ENCODE measurements around the gene UBR1. TPM values are rescaled to one million over a fixed set of nuclear protein-coding genes. Genes with fewer than 3 reads are reported as not detected.

The UBR1 gene
- total and polyA plus RNA-seq, 2 experiments from 2014 or later = 16.2 to 26.0 TPM

DNA sequence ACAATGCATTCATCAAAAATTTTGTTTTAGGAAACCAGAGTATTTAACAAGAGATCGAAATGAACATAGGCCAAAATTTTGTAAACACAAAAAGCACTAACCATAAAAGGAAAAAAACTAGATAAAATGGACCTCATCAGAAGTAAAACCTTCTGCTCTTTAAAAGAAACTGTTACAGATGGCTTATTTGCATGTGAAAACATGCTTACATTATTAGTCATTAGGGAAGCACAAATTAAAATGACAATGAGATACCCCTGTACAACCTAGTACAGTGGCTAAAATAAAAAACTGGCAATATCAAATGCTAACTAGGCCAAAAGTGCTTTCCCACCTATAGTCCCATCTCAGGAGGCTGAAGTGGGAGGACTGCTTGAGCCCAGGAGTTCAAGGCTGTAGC is 19.3 kb downstream of the UBR1 start:
- Histone ChIP-seq H3K9ac (no peak overlapping the region), H3K4me2 (ENCODE audit: unreplicated experiment) (peak overlapping the region; percentile 55), H4K20me1 (ENCODE audit: insufficient read depth) (no peaks in the 10 kb centered on the region), H3K9me3 (ENCODE audit: low read depth) (no peaks in the 10 kb centered on the region), H3K36me3 (ENCODE audit: low read depth) (peaks cover 14% of the 10 kb centered on the region; the same call in 1 of the 2 replicates), H3K9me2 (ENCODE audit: insufficient read depth) (no peaks in the 10 kb centered on the region), H3K27me3 (replicated peaks; ENCODE audit: insufficient read depth) (no peaks in the 10 kb centered on the region), H3K27ac (0 out of 2 replicates have a peak overlapping the region, but pooled peaks have one; percentile 16), H3K79me2 (ENCODE audit: insufficient read depth) (peaks cover 69% of the 10 kb centered on the region), H2AFZ (no peak overlapping the region), H3F3A (ENCODE audit: insufficient read depth) (no peaks in the 10 kb centered on the region), H3K4me3 (0 out of 2 replicates have a peak overlapping the region, but pooled peaks have one; percentile 7), H3K4me1 (ENCODE audit: insufficient read depth) (peaks cover 16% of the 10 kb centered on the region)
- in situ Hi-C loops (cut with MboI) = no loop called here
- TF ChIP-seq EZH2 (IDR thresholded peaks at IDR 0.05; ENCODE audit: insufficient read depth, poor library complexity, severe bottlenecking) = no peak
- no peak for TF ChIP-seq EZH2phosphoT487 (IDR thresholded peaks at IDR 0.05; ENCODE audit: insufficient read depth, low read depth)
- DNase-seq = peak; percentile 30
- WGBS, 2 experiments (ENCODE audit: low coverage in 1 of 2, low lambda C conversion rate in 2 of 2, missing lambda C conversion rate in 2 of 2) = 18 to 24% methylated on average over 1 of the region's 1 CpG

GRCh38 chr15:43085921-43086320 is 19.9 kb downstream of the UBR1 start:
- Histone ChIP-seq H3K4me3 (no peak overlapping the region), H3K4me2 (ENCODE audit: unreplicated experiment) (peak overlapping the region; percentile 55), H3K27ac (0 out of 2 replicates have a peak overlapping the region, but pooled peaks have one; percentile 16), H4K20me1 (ENCODE audit: insufficient read depth) (no peaks in the 10 kb centered on the region), H3K79me2 (ENCODE audit: insufficient read depth) (peaks cover 65% of the 10 kb centered on the region), H3K9ac (no peak overlapping the region), H3F3A (ENCODE audit: insufficient read depth) (no peaks in the 10 kb centered on the region), H3K9me2 (ENCODE audit: insufficient read depth) (no peaks in the 10 kb centered on the region), H3K36me3 (ENCODE audit: low read depth) (peaks cover 17% of the 10 kb centered on the region; the same call in 1 of the 2 replicates), H3K9me3 (ENCODE audit: low read depth) (no peaks in the 10 kb centered on the region), H3K27me3 (replicated peaks; ENCODE audit: insufficient read depth) (no peaks in the 10 kb centered on the region), H3K4me1 (ENCODE audit: insufficient read depth) (peaks cover 16% of the 10 kb centered on the region), H2AFZ (no peak overlapping the region)
- peak; percentile 24 for DNase-seq
- no peak for TF ChIP-seq EZH2phosphoT487 (IDR thresholded peaks at IDR 0.05; ENCODE audit: insufficient read depth, low read depth)
- TF ChIP-seq EZH2 (IDR thresholded peaks at IDR 0.05; ENCODE audit: insufficient read depth, poor library complexity, severe bottlenecking) = no peak
- in situ Hi-C loops (cut with MboI) = no loop called here

GRCh38 chr15:43082509-43082908 is 23.3 kb downstream of the UBR1 start:
- Histone ChIP-seq H3K4me3 (no peak overlapping the region), H2AFZ (no peak overlapping the region), H4K20me1 (ENCODE audit: insufficient read depth) (no peaks in the 10 kb centered on the region), H3K27ac (no peak overlapping the region), H3K4me2 (ENCODE audit: unreplicated experiment) (no peak overlapping the region), H3K4me1 (ENCODE audit: insufficient read depth) (peaks cover 18% of the 10 kb centered on the region), H3K36me3 (ENCODE audit: low read depth) (peaks cover 28% of the 10 kb centered on the region), H3K27me3 (replicated peaks; ENCODE audit: insufficient read depth) (no peaks in the 10 kb centered on the region), H3K9ac (no peak overlapping the region), H3K79me2 (ENCODE audit: insufficient read depth) (peaks cover 48% of the 10 kb centered on the region), H3K9me2 (ENCODE audit: insufficient read depth) (no peaks in the 10 kb centered on the region), H3F3A (ENCODE audit: insufficient read depth) (no peaks in the 10 kb centered on the region), H3K9me3 (ENCODE audit: low read depth) (no peaks in the 10 kb centered on the region)
- no peak for TF ChIP-seq EZH2 (IDR thresholded peaks at IDR 0.05; ENCODE audit: insufficient read depth, poor library complexity, severe bottlenecking)
- TF ChIP-seq EZH2phosphoT487 (IDR thresholded peaks at IDR 0.05; ENCODE audit: insufficient read depth, low read depth) = no peak
- WGBS, 2 experiments (ENCODE audit: low coverage in 1 of 2, low lambda C conversion rate in 2 of 2, missing lambda C conversion rate in 2 of 2) = 100% methylated on average over 1 of the region's 1 CpG
- no peak for DNase-seq
- in situ Hi-C loops (cut with MboI) = no loop called here

GRCh38 chr15:43081283-43081682 is 24.6 kb downstream of the UBR1 start:
- H3K27ac ChIP-seq = no peak overlapping the region
- peaks cover 12% of the 10 kb centered on the region for H3K4me1 ChIP-seq (ENCODE audit: insufficient read depth)
- H3K9ac ChIP-seq = no peak overlapping the region
- H3K9me2 ChIP-seq (ENCODE audit: insufficient read depth) = no peaks in the 10 kb centered on the region
- no peak overlapping the region for H3K4me2 ChIP-seq (ENCODE audit: unreplicated experiment)
- in situ Hi-C loops (cut with MboI) = no loop called here
- TF ChIP-seq EZH2phosphoT487 (IDR thresholded peaks at IDR 0.05; ENCODE audit: insufficient read depth, low read depth) (no peak), EZH2 (IDR thresholded peaks at IDR 0.05; ENCODE audit: insufficient read depth, poor library complexity, severe bottlenecking) (no peak)
- H3K4me3 ChIP-seq = no peak overlapping the region
- H4K20me1 ChIP-seq (ENCODE audit: insufficient read depth) = no peaks in the 10 kb centered on the region
- WGBS, 2 experiments (ENCODE audit: low coverage in 1 of 2, low lambda C conversion rate in 2 of 2, missing lambda C conversion rate in 2 of 2) = 96% methylated on average over 7 of the region's 7 CpGs
- no peak overlapping the region for H2AFZ ChIP-seq
- H3K9me3 ChIP-seq (ENCODE audit: low read depth) = no peaks in the 10 kb centered on the region
- no peaks in the 10 kb centered on the region for H3F3A ChIP-seq (ENCODE audit: insufficient read depth)
- H3K79me2 ChIP-seq (ENCODE audit: insufficient read depth) = peaks cover 37% of the 10 kb centered on the region
- H3K27me3 ChIP-seq (replicated peaks; ENCODE audit: insufficient read depth) = no peaks in the 10 kb centered on the region
- peaks cover 28% of the 10 kb centered on the region for H3K36me3 ChIP-seq (ENCODE audit: low read depth)
- DNase-seq = no peak

GRCh38 chr15:43071451-43071850 is 34.4 kb downstream of the UBR1 start:
- Histone ChIP-seq H3K4me2 (ENCODE audit: unreplicated experiment) (no peak overlapping the region), H3K36me3 (ENCODE audit: low read depth) (peaks cover 54% of the 10 kb centered on the region), H3F3A (ENCODE audit: insufficient read depth) (no peaks in the 10 kb centered on the region), H2AFZ (no peak overlapping the region), H3K27me3 (replicated peaks; ENCODE audit: insufficient read depth) (no peaks in the 10 kb centered on the region), H3K4me3 (no peak overlapping the region), H4K20me1 (ENCODE audit: insufficient read depth) (no peaks in the 10 kb centered on the region), H3K9me2 (ENCODE audit: insufficient read depth) (no peaks in the 10 kb centered on the region), H3K9me3 (ENCODE audit: low read depth) (no peaks in the 10 kb centered on the region), H3K79me2 (ENCODE audit: insufficient read depth) (peaks cover 15% of the 10 kb centered on the region; the same call in 1 of the 2 replicates), H3K4me1 (ENCODE audit: insufficient read depth) (no peaks in the 10 kb centered on the region), H3K9ac (no peak overlapping the region), H3K27ac (no peak overlapping the region)
- WGBS, 2 experiments (ENCODE audit: low coverage in 1 of 2, low lambda C conversion rate in 2 of 2, missing lambda C conversion rate in 2 of 2) = 74 to 78% methylated on average over 2 of the region's 2 CpGs
- in situ Hi-C loops (cut with MboI) = no loop called here
- TF ChIP-seq EZH2phosphoT487 (IDR thresholded peaks at IDR 0.05; ENCODE audit: insufficient read depth, low read depth) (no peak), EZH2 (IDR thresholded peaks at IDR 0.05; ENCODE audit: insufficient read depth, poor library complexity, severe bottlenecking) (no peak)
- no peak for DNase-seq
